ENCODE results near the gene LHFPL6. TPM values are rescaled to one million over a fixed set of nuclear protein-coding genes. Genes with fewer than 3 reads are reported as not detected.

Gene LHFPL6
- total RNA-seq, 4 donors from 2014 or later, result 113 to 177 (median 146) TPM

DNA sequence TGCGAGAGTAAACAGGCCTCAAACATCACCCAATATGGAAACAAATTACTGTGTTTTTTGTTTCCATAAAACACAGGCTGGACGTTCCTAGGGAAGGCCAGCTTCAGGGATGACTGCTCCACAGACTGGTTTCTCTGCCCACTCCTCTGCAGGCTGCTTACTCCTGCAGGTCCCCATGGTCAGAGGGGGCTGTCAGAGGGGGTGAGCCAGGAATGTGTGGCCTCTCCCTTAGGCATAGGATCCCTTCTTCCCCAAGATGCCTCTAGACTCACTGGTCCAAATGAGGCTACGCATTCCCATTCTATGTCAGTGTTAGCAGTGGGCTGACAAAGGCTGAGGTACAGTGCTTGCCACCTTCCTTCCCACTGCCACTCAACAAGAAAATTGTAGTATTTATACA is 229.8 kb downstream of the LHFPL6 start:
- no peak for TF ChIP-seq POLR2A (IDR thresholded peaks at IDR 0.05)
- TF ChIP-seq EP300 (IDR thresholded peaks at IDR 0.05), result no peak
- TF ChIP-seq, protein P1, sequence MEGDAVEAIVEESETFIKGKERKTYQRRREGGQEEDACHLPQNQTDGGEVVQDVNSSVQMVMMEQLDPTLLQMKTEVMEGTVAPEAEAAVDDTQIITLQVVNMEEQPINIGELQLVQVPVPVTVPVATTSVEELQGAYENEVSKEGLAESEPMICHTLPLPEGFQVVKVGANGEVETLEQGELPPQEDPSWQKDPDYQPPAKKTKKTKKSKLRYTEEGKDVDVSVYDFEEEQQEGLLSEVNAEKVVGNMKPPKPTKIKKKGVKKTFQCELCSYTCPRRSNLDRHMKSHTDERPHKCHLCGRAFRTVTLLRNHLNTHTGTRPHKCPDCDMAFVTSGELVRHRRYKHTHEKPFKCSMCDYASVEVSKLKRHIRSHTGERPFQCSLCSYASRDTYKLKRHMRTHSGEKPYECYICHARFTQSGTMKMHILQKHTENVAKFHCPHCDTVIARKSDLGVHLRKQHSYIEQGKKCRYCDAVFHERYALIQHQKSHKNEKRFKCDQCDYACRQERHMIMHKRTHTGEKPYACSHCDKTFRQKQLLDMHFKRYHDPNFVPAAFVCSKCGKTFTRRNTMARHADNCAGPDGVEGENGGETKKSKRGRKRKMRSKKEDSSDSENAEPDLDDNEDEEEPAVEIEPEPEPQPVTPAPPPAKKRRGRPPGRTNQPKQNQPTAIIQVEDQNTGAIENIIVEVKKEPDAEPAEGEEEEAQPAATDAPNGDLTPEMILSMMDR (IDR thresholded peaks at IDR 0.05), result no peak
- no peak overlapping the region for H3K27ac ChIP-seq
- no peak overlapping the region for H3K4me3 ChIP-seq
- no peaks in the 10 kb centered on the region for H3K27me3 ChIP-seq
- DNase-seq (ENCODE audit: low spot score in 2 of 2), result no peak
- 78 to 79% methylated on average over 3 of the region's 3 CpGs for WGBS, 2 donors
- no peaks in the 10 kb centered on the region for H3K9me3 ChIP-seq
- H3K4me1 ChIP-seq, result peaks cover 0 to 9% (median 0%) of the 10 kb centered on the region in 4 donors
- H3K36me3 ChIP-seq, result no peaks in the 10 kb centered on the region

DNA sequence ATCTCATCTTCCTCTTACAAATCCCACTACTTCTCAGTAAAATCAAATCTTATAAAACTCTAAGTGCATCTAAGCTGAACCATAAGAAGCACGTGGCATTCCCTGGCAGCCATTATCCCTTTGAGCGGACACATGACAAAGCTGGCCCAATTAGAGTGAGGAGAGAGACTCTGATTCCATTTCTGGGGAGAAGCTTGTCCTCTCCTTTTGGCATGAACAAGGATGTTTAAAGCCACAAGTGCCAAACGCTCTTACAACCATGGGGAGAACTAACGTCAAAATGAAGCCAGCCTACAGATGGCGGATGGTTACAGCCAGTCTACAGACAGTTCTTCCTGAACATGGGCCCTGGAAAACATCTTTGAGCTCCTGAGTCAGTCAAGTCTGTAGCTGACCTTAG is 231.3 kb downstream of the LHFPL6 start:
- Histone ChIP-seq H3K4me3 (no peak overlapping the region), H3K4me1 (peaks cover 0 to 9% (median 0%) of the 10 kb centered on the region in 4 donors), H3K9me3 (no peaks in the 10 kb centered on the region), H3K27ac (no peak overlapping the region), H3K27me3 (no peaks in the 10 kb centered on the region), H3K36me3 (no peaks in the 10 kb centered on the region)
- no peak for DNase-seq (ENCODE audit: low spot score in 2 of 2)
- TF ChIP-seq POLR2A (IDR thresholded peaks at IDR 0.05), result no peak
- WGBS, 2 donors, result 88 to 90% methylated on average over 5 of the region's 5 CpGs

DNA sequence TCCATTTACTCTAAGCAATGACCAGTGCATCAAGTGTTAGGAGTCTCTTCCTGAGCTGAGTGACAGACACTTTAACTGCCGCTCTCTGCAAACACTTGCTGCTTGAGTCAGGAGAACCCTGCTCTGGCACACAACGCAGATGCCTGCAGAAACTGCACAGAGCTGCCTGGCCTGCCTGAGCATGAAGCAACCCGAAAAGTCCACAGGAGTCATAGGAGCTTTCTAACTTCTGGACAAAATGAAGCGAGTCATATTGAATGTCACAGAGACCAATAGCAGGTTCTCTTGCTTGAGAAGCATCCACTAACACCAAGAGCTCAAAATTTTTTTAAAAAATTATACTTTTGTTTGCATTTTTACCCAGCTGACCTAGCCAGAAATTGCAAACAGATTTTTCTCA is 232.4 kb downstream of the LHFPL6 start:
- Histone ChIP-seq H3K27ac (no peak overlapping the region), H3K36me3 (no peaks in the 10 kb centered on the region), H3K4me3 (no peak overlapping the region), H3K4me1 (peaks cover 0 to 19% (median 2%) of the 10 kb centered on the region in 4 donors), H3K27me3 (no peaks in the 10 kb centered on the region), H3K9me3 (no peaks in the 10 kb centered on the region)
- TF ChIP-seq EP300 (IDR thresholded peaks at IDR 0.05), result no peak
- no peak for TF ChIP-seq POLR2A (IDR thresholded peaks at IDR 0.05)
- TF ChIP-seq, protein P1 (IDR thresholded peaks at IDR 0.05), result no peak
- WGBS, 2 donors, result 76 to 93% methylated on average over 4 of the region's 4 CpGs
- DNase-seq (ENCODE audit: low spot score in 2 of 2), result no peak

DNA sequence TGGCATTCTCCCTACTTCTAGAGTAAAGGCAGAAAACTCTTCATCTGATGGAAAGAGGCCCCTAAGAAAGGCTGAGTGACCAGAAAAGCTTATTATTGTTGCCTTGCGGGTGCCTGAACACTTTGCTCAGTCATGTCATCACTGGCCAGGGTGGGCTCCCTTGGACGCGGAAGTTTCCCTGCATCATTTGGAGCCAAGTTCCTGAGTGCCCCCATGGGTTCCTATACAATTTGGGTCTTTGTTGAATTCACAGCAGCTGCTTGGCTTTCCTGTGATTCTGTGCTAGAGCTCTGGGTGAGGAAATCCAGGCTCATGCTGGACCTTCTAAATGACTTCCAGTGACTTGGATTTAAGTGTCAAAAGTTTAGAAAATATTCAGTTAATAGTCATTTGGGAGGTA is 232.9 kb downstream of the LHFPL6 start:
- Histone ChIP-seq H3K9me3 (no peaks in the 10 kb centered on the region), H3K36me3 (no peaks in the 10 kb centered on the region), H3K4me1 (peaks cover 0 to 24% (median 5%) of the 10 kb centered on the region in 4 donors), H3K27ac (no peak overlapping the region), H3K27me3 (no peaks in the 10 kb centered on the region), H3K4me3 (no peak overlapping the region)
- 51 to 68% methylated on average over 3 of the region's 3 CpGs for WGBS, 2 donors
- TF ChIP-seq EP300 (IDR thresholded peaks at IDR 0.05), result no peak
- TF ChIP-seq, protein P1 (IDR thresholded peaks at IDR 0.05), result no peak
- no peak for TF ChIP-seq POLR2A (IDR thresholded peaks at IDR 0.05)
- no peak for DNase-seq (ENCODE audit: low spot score in 2 of 2)

DNA sequence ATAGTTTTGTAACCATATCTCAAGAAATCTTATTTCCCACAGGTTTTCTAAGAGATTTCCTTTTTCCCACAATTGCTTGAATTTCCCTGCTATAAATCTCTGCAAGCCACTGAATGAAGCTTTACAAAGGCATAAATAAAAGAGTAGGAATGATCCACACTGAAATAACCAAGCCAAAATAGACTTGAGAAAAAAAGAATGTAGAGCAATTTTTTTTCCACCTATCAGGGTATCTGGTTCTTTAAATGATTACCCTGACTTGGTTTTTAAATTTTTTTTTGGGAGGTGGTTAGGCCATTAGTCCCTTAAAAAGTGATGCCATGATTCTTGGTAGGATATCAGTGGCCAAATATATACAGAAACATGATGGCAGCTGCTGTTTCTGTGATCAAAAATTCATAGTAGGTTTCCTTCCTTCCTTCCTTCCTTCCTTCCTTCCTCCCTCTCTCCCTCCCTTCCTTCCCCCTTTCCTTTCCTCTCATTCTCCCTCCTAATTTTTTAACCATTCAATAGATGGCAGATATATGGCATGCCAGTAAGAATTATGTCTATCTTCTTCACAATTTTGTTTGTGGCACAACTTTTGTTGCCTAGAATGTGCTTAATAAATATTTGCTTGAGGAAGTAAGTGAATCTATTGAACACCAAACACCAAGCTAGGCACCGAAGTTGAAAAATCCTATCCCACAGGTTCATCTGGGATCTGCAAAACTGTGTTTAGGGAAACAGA is 233.7 kb downstream of the LHFPL6 start:
- no peak overlapping the region for H3K27ac ChIP-seq
- no peaks in the 10 kb centered on the region for H3K27me3 ChIP-seq
- DNase-seq (ENCODE audit: low spot score in 2 of 2), result no peak
- no peaks in the 10 kb centered on the region for H3K36me3 ChIP-seq
- no peak overlapping the region for H3K4me3 ChIP-seq
- no peaks in the 10 kb centered on the region for H3K9me3 ChIP-seq
- TF ChIP-seq POLR2A (IDR thresholded peaks at IDR 0.05), result no peak
- TF ChIP-seq, protein P1 (IDR thresholded peaks at IDR 0.05), result no peak
- TF ChIP-seq EP300 (IDR thresholded peaks at IDR 0.05), result no peak
- H3K4me1 ChIP-seq, result peaks cover 0 to 28% (median 6%) of the 10 kb centered on the region in 4 donors
- WGBS, 2 donors, result 0 to 100% methylated on average over 1 of the region's 1 CpG
